Inferior parietal cortex (tissue), 1 donor: ENCODE results near the gene IL11.
A peak's percentile ranks its signal among the peaks of the same experiment; 100 is the strongest.
"Not testable (repeated sequence)": the region's sequence is repeated elsewhere in the genome, so short reads cannot be mapped to it uniquely, and the experiment has no call there.

Source experiments
- DNase-seq: peaks from one replicate; pipeline ENCODE4 v3.0.0-alpha.2; 2016; ENCODE audit errors: extremely low spot score

IL11 gene

DNA sequence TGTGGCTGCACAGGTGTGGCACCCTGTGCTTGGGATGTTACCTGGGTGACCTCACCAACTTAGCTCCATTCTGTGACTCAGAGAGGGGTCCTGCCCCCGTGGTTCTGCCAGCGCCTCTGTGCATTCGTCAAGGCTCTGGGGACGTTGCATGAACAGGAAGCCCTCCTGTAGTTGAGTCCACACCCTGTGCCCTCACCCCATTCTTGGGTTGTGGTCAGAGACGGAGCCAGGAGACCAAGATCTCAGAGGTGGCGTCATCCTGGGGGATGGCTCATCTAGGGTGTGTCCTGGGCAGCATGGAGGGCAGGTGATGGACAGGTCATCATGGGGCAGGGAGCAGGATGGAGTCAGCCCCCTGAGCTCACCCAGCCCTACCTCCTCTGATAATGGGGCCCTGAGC lies 18.2 kb downstream of the IL11 start:
- DNase-seq, result no peak

DNA sequence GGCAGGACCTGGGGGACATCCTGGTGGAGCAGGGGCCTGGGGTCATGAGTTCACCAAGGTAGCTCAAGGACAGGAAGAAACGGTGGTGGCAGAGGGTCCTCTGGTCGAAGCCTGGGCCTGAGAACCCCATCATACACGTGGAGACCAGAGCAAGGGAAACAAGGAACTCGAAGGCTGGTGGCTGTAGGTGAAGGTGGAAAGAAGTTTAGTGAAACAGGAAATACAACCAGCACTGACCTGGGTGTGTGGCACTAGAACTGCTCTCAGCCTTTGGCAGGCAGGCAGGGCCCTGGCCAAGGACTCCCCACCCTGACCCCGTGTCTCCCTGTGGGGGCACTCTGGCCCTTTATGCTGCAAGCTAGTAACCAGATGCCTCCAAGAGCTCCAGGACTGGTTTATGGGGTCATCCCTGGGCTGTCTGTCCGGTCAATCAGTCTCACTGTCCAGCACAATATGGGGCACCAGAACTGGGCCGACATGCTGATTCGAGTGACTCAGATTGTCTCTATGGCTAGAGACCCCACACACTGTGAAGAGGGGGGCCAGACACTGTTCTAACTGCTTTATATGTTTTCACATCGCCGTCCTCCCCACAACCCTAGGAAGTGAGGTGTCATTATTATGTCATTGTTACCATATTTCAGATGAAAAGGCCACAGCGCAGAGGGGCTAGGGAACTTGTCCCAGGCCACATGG lies 19.5 kb downstream of the IL11 start:
- DNase-seq, result no peak

DNA sequence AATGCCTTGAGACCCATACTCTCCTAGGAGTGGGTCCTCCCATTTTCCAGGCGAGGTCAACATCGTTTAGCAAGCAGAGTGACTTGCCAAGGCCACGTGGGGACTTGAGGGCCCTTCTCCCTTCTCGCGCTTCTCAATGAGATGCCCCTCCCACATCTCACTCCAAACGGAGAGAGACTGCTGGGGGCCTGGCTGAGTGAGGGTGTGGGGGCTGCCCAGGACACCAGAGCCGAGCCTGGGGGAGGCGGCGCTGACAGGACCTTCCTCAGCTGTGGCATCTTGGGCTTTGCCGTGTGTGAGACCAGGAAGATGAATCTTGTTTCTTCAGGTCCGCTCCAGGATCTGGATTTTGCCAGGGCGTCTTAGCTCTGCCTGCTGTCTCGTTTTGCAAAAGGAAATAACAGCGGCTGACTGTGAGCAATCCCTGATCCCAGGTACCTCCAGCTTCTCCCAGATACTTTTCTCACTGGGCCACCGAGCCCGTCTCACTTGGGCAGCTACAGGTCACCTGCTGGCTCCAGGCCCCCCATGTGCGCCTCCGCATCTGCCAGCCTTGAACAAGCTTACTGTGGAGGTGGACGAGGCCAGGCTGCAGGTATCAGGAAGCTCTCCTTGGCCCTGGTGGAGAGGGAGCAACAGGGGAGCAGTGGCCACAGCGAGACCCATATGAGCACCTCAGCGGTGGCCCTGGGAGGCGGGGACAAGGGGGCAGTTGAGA lies 21.8 kb downstream of the IL11 start:
- DNase-seq, result no peak

DNA sequence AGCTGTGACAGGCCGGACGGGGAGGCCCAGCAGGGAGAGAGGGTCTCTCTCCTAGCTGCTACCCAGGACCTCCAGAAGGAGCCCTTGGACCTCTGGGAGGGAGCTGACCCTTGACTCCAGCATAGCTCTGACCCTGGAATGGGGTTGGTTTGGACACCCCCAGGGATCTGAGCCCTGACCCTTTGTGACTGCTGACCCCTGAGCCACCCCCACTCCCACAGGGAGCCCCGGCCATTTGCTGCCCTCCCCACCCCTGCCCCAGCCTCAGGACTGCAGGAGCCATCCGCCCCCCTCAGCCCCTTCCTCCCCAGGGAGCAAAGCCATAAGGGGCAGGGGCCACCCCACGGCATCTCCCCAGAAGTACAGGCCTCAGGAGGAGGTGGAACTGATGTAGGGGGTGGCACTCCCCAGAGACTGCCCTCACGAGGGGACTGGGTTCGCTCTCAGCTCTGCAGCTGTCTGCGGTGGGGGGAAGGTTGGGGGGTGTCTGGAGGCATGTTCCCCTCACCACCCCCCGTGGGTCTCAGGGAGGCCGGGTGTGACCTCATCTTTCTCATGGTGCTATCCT lies 22.7 kb downstream of the IL11 start:
- DNase-seq, result no peak

DNA sequence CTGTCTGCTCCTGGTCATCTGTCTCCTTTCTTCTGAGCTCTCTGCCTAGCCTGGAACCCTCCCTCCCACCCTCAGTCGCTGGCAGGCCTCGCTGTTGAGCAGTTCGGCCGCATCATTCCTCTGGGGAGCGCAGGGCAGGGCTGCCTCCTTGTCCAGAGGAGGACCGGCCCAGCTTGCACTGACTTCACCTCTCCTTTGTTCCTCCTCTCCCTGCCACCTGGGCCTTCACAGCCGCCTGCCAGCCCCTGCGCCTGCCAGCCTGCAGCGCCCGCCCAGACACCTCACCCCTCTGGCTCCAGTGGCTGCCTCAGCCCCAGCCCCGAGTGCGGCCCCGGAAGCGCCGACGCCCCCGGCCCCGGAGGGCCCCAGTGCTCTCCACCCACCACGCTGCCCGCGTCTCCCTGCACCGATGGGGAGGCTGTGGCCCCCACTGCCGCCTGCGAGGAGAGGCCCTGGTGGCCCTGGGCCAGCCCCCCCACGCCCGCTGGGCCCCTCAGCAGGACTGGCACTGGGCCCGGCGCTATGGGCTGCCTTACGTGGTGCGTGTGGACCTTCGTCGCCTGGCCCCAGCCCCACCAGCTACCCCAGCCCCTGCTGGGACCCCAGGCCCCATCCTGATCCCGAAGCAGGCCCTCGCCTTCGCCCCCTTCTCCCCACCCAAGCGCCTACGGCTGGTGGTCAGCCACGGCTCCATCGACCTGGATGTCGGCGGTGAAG lies 23.4 kb downstream of the IL11 start:
- no peak for DNase-seq

DNA sequence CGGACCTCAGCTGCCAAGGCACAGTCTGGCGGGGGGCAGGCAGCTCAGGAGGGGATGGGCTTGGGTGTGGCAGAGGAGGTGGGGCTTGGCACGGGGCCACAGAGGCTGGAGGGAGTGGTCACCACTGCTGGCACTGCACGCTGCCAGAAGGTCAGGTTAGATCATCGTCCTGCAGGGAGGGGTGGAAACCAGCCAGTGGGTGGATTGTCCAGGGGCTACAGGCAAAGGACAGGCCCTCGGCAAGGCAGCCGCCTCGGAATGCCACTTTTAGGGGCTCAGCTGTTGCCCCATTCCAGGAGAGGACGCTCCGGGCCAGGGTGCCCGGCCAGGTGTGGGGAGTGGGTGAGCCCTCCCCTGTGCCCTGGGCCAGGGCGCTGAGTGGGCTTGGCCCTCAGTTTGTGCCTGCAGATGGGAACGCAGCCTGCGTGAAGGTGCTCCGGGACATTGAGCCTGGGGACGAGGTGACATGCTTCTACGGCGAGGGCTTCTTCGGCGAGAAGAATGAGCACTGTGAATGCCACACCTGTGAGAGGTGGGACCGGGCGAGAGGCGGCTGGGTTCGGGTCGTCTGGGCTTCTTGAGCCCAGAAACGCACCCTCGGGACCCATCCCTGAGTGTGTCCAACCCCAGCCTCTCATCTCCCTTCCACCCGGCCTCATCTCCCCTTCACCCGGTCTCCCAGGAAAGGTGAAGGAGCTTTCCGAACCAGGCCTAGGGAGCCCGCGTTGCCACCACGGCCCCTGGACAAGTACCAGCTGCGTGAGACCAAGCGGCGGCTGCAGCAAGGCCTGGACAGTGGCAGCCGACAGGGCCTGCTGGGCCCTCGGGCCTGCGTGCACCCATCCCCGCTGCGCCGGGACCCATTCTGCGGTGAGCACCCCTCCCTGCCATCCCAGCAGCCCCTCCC lies 24.2 kb downstream of the IL11 start:
- no peak for DNase-seq

DNA sequence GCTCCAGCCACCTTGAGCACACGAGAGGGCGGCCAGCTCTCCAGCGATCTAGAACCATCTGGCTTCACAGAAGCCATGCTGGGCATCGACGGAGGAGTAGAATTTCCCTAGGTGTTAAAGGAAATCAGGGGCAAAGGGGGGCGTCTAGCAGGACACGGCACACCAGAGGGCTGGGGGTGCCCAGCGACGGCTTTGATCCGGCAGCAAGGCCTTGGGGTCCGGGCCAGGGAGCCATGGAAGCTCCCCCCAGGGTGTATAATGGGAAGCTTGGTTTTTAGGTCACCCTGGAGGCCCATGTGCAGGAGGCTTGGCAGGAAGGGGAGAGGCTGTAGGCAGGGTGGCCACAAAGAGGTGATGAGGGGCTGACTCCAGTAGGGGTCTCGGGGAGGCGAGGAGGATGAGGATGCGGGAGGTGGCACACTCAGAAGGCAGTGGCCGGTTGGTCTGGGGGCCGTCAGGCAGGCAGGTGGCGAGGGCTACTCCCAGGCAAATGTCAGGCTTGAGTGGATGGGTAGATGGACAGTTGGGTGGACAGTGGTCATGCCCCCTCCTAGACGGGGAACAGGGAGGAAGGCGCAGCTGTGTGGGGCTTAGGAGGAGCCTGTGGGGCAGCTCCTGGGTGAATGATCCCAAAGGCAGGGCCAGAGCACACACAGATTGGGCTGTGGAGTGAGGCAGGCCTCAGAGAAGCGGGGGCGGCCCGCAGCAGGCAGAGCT lies 25.0 kb downstream of the IL11 start:
- no peak for DNase-seq

DNA sequence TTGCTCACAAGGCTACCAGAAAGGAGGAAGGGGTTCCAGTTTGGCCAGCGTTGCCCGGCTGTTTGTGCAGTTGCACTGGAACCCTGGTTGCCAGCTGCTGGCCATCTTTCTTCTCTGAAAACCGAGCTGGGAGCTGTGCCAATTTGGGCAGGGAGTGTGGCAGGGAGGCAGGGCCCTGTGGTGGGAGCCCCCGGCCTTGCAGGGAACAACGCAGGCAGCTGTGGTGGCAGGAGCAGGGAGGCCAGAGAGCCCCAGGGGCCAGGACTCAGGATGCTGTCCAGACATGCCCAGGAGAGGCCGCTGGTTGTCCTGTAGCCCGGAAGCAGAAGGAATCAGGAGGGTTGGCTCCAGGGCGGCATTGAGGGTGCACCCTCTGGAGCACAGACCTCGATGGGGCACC lies 25.8 kb downstream of the IL11 start:
- no peak for DNase-seq

DNA sequence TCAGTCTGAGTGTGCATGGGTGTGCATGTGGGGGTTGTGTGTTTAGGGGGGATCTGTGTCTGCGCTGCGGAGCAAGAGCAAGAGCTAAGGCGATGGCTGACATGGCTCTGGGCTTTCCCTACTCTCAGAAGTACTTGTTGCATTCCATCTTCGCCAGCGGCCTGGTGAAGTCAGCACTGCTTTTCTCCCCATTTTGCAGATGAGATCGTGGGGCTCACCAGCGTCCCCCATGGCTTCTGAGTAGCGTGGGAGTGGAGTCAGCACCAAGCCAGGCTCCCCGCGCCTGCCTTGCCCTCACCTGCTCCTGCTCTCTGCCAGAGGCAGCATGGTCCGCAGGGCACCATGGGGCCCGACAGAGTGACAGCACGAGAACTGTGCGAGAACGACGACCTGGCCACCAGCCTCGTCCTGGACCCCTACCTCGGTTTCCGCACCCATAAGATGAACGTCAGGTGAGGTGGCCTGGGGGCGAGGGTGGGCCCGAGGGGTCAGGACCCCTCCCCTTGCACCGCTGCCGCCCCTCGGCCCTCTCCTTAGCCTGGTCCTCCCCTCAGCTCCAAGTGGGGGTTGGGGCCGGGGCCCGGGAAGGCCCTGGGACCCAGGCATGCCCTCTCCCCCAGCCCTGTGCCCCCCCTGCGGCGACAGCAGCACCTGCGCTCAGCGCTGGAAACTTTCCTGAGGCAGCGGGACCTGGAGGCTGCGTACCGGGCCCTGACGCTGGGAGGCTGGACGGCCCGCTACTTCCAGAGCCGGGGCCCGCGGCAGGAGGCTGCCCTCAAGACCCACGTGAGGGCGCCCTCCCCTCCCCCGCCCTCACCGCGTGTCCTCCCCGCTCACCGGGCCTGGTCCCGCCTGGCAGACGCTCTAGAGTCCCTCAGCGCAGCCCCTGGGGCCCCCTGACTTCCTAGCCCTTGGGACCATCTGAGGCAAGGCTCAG lies 28.4 kb downstream of the IL11 start:
- DNase-seq, result no peak

DNA sequence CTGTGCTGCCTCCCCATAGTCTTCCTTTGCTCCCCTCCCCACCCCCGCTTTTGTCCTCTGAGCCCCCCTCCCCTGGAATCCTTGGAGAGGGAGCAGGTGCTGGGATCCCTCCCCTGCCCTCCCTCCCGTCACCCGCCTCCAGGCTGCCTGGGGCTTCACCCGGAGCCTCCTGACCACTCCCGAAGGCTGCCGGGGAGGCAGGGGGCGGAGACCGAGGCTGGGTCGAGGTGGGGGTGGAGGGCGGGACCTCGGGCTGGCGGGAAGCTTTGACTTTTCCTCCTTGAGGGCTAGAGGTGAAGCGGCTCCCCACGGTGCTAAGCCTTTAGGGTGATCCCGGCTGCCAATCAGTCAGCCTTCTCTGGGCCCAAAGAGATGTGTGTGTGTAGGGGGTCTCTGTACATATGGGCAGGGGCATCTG lies 29.1 kb downstream of the IL11 start:
- peak; percentile 25 for DNase-seq

DNA sequence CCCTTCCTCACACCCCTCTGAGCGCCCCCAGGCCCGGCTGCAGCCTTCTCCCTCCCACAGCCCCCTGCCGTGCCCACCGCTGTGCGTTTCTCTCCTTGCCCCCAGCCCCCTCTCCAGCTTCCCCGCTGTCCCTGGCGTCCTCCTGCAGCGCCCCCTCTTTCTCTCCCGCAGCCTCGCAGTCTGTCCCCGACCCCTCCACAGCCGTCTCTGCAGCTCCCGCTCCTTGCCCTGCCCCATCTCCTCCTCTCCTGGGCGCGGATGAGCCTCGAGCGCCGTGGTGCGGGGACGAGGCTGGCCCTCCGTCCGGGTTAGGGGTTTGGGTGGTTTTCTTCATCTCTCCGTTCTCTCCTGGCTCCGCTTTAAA lies 29.5 kb downstream of the IL11 start:
- no peak for DNase-seq

DNA sequence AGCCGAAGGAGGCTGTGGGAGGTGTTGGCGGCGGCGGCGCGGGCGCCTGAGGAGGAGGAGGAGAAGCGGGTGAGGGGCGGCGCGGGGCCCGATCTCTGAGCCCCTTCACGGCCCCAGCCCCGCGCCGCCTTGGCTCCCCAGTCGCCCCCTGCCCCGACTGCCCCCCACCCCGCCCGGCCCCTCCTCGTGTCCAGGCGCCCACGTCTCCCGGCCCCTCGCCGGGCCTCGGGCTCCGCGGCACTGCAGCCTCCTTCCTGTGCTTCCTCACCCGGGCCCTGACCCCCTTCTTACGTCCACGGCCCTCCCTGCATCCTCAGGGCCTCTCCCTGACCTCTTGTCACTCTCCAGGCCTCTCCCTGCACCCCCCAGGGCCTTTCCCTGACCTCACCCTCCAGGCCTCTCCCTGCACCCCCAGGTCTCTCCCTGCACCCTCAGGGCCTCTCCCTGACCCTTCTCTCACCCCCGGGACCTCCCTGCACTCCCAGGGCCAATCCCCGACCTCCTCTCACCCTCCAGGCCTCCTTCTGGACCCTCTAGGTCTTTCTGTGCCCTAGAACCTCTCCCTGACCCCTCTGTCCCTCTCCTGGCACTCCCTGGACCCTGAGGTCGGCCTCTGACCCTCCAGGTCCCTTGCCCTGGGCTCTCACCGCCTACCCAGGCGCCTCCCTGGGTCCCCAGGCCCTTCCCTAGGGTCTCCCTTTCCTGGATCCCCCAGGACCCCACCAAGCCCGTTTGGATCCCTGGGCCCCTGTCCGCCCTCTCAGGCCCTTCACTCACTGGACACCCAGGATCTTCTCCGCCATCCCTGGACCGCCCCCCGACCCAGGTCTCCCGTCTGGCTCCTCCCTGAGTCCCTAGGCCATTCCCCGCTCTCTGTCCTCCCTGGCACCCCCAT lies 30.1 kb downstream of the IL11 start:
- DNase-seq, result no peak

DNA sequence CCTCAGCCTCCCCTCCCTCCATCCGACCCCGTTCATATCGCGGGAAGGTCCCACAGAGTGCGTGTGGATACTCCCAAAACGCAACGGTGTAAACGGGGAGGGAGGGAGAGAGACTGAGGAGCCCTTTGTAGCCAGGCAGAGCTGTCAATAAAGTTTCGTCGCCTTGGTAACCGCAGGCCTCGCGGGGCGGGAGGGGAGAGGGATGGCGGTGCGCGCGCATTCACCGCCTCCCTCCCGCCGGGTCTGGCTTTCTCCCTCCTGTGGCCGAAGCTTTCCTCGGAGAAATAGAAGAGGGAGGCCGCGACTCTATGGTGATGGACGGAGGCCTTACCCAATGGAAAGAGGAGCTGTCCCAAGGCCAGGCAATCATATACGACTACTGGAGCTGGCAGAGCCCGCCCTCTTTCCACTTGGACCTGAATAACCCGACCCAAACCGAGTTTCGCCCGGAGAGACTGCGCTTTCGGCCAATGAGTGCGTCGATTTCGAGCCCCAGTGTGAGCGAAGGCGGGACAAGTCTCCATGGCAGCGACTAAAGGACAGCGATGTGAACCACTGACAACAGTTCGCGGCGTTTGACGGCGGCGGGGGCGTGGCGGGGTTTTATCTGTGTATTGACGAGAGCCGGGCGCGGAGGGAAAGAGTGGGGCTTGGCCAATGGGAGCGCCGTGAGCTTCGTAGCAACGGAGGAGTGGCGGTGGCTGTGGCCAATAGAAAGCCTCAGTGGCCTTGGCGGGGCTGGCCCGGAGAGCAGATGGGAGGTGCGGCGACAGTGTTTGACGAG lies 31.0 kb downstream of the IL11 start, which contains the start of gene KMT5C:
KMT5C (plus strand) TSS at position 772 of the 784 bp plus-strand sequence. CDS start 2,061 bp downstream, outside the sequence.
- peak; percentile 100 for DNase-seq

DNA sequence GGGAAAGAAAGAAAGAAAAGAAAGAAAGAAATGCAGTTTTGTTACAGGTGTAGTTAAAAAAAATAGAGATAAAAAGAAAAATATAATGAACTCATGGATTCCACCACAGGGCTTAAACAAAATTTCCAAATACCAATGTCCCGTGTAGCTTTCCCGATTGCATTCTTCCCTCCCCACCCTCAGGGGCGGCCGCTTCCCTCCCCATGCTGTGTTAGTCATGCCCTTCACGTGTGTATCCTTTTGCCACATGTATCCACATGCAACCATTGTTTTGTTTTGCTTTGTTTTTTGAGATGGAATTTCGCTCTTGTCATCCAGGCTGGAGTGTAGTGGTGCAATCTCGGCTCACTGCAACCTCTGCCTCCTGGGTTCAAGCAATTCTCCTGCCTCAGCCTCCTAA lies 34.2 kb downstream of the IL11 start:
- no peak for DNase-seq

DNA sequence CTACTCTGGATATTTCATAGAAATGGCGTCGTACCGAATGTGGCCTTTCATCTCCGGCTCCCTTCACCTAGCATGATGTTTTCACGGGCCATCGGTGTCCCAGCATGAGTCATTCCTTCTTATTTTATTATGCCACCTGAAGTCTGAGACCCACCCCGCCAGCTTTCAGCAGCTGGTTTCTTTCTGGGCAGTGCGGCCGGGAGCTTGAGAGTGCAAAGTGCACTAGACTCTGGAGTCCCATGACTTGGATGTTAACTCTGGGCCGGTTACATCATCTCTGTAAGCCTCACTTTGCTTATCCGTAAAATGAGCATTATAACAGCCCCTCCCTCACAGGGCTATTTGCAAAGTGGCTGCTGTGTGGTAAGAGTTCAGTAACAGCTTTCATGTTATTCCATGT lies 36.4 kb downstream of the IL11 start:
- DNase-seq, result no peak

DNA sequence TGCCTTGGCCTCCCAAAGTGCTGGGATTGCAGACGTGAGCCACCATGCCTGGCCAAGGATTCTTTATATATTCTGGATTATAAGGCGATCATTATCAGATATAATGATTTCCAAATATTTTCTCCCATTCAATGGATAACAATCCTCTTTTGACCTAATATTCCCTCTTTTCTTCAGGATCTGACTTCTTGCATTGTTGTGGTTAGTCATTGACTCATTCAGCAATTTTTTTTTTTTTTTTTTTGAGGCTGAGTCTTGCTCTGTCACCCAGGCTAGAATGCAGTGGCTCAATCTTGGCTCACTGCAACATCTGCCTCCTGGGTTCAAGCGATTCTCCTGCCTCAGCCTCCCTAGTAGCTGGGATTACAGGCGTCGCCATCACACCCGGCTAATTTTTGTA lies 40.5 kb downstream of the IL11 start:
- DNase-seq, result not testable (repeated sequence)

DNA sequence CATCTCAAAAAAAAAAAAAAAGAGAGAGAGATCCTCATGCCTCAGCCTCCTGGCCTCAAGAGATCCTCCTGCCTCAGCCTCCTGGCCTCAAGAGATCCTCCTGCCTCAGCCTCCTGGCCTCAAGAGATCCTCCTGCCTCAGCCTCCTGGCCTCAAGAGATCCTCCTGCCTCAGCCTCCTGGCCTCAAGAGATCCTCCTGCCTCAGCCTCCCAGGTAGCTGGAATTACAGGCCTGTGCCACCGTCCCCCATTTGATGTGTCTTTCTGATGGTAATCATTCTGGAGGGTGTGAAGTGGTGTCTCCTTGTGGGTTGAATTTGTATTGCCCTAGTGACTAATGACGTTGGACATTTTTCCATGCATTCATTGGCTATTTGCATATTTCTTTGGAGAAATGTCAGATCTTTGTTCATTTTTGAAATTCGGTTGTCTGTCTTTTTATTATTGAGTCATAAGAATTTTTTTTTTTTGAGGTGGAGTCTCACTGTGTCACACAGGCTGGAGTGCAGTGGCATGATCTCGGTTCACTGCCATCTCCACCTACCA lies 41.4 kb downstream of the IL11 start:
- not testable (repeated sequence) for DNase-seq

DNA sequence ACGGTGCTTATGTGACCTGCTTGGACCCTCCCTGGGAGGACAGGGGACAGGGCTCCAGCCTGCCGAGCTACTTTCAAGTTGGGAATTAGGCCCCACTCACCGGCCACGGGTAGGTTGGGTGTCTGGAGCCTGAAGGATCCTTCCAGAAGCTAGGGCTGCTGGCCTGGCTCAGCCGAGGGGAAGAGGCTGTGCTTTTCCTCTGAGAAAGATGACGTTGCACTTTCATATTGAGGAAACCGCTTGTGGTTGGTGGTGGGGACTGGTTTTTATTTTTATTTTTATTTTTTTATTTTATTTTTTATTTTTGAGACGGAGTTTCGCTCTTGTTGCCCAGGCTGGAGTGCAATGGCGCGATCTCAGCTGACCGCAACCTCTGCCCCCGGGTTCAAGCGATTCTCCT lies 45.1 kb downstream of the IL11 start, which contains the start of gene TMEM150B:
TMEM150B (minus strand) TSS at position 170 of the 400 bp plus-strand sequence. CDS start 4,305 bp downstream, outside the sequence.
- DNase-seq, result no peak
